Neural cell (in vitro differentiated cells): ENCODE data around the gene TCP11. TPM values are rescaled to one million over a fixed set of nuclear protein-coding genes. Genes with fewer than 3 reads are reported as not detected.

Experiments
- H2AFZ ChIP-seq: fragments of 200-600, 300-800 bp; sonication (generic), shearing (Covaris generic); 2 replicates; pipeline ENCODE4 v1.6.0; 2014; ENCODE audit warnings: low read depth, mild to moderate bottlenecking, antibody characterized with exemption, low read length, moderate library complexity
- H3F3A ChIP-seq: fragments of 200-600 bp; shearing (Covaris generic); 2 replicates; pipeline ENCODE4 v1.6.1; 2016; ENCODE audit warnings: mild to moderate bottlenecking, moderate library complexity, mixed read lengths, antibody characterized with exemption, low read length; ENCODE audit not compliant: insufficient read depth, poor library complexity, severe bottlenecking
- H3K27ac ChIP-seq: fragments of 200-600, 300-800 bp; sonication (generic), shearing (Covaris generic); 2 replicates; pipeline ENCODE4 v1.5.1; 2014; ENCODE audit warnings: mild to moderate bottlenecking, low read length, moderate library complexity
- H3K27me3 ChIP-seq: fragments of 300-800, 200-600 bp; sonication (generic), shearing (Covaris generic); 2 replicates; pipeline ENCODE4 v1.6.0; 2014; ENCODE audit warnings: mild to moderate bottlenecking, low read depth, low read length, moderate library complexity; ENCODE audit not compliant: insufficient read depth
- H3K36me3 ChIP-seq: fragments of 300-800, 200-600 bp; sonication (generic), shearing (Covaris generic); 2 replicates; pipeline ENCODE4 v1.5.1; 2014; ENCODE audit warnings: mild to moderate bottlenecking, antibody characterized with exemption, low read length, moderate library complexity; ENCODE audit not compliant: insufficient read depth
- H3K4me2 ChIP-seq: fragments of 300-800, 200-600 bp; sonication (generic), shearing (Covaris generic); 2 replicates; pipeline ENCODE4 v1.6.0; 2014; ENCODE audit warnings: mild to moderate bottlenecking, low read length
- H3K4me3 ChIP-seq: fragments of 300-800, 200-600 bp; sonication (generic), shearing (Covaris generic); 2 replicates; pipeline ENCODE4 v1.5.1; 2014; ENCODE audit warnings: mild to moderate bottlenecking, low read length, moderate library complexity
- H3K79me2 ChIP-seq: fragments of 200-600 bp; shearing (Covaris generic); replicated peaks from 2 replicates; pipeline ENCODE4 v1.6.0; 2014; ENCODE audit warnings: mild to moderate bottlenecking, low read length, moderate library complexity; ENCODE audit not compliant: insufficient read depth
- H3K9ac ChIP-seq: fragments of 300-800, 200-600 bp; sonication (generic), shearing (Covaris generic); 2 replicates; pipeline ENCODE4 v1.6.1; 2016; ENCODE audit warnings: mild to moderate bottlenecking, low read length, mixed read lengths
- H3K9me2 ChIP-seq: fragments of 200-600 bp; shearing (Covaris generic); 2 replicates; pipeline ENCODE4 v1.6.1; 2016; ENCODE audit warnings: mild to moderate bottlenecking, low read length, mixed read lengths; ENCODE audit not compliant: insufficient read depth
- H3K9me3 ChIP-seq: fragments of 200-600, 300-800 bp; sonication (generic), shearing (Covaris generic); 2 replicates; pipeline ENCODE4 v1.6.1; 2016; ENCODE audit warnings: mild to moderate bottlenecking, mixed run types, low read length, moderate library complexity, mixed read lengths
- H4K20me1 ChIP-seq: fragments of 200-600 bp; shearing (Covaris generic); 2 replicates; pipeline ENCODE4 v1.6.1; 2016; ENCODE audit warnings: mild to moderate bottlenecking, mixed run types; ENCODE audit not compliant: insufficient read depth
- EP300 ChIP-seq: fragments of 450-650 bp; conservative IDR thresholded peaks from 2 replicates; pipeline ENCODE4 v1.6.1; 2014; ENCODE audit warnings: antibody characterized with exemption, mild to moderate bottlenecking, moderate library complexity; ENCODE audit not compliant: poor library complexity, severe bottlenecking
- EZH2 ChIP-seq: fragments of 200-600, 300-800 bp; shearing (Covaris generic), sonication (generic); IDR thresholded peaks from 2 replicates; pipeline ENCODE4 v1.6.1; 2014; ENCODE audit warnings: antibody characterized with exemption, low read length, borderline replicate concordance, mild to moderate bottlenecking; ENCODE audit not compliant: insufficient read depth, poor library complexity, severe bottlenecking
- MXI1 ChIP-seq: fragments of 450-650 bp; conservative IDR thresholded peaks from 2 replicates; pipeline ENCODE4 v1.6.1; 2014; ENCODE audit warnings: antibody characterized with exemption, mild to moderate bottlenecking; ENCODE audit not compliant: poor library complexity, severe bottlenecking
- POLR2AphosphoS5 ChIP-seq: IDR thresholded peaks from 2 replicates; pipeline ENCODE4 v1.6.1; 2012
- RAD21 ChIP-seq: fragments of 450-650 bp; conservative IDR thresholded peaks from 2 replicates; pipeline ENCODE4 v1.6.1; 2014; ENCODE audit warnings: antibody characterized with exemption, mild to moderate bottlenecking, moderate library complexity
- SMC3 ChIP-seq: fragments of 450-650 bp; conservative IDR thresholded peaks from 2 replicates; pipeline ENCODE4 v1.6.1; 2014; ENCODE audit warnings: antibody characterized with exemption, mild to moderate bottlenecking, moderate library complexity; ENCODE audit not compliant: poor library complexity
- TAF1 ChIP-seq: IDR thresholded peaks from 2 replicates; pipeline ENCODE4 v1.6.1; 2012; ENCODE audit warnings: low read depth
- polyA plus RNA-seq: library from polyadenylated mRNA; depleted of rRNA; stranded (reverse); fragments of >200 nt; gene quantifications from 2 replicates; pipeline ENCODE4 v1.2.3, GENCODE V29; 2014
- TF ChIP-seq, protein P1 (sequence below): IDR thresholded peaks from 2 replicates; pipeline ENCODE4 v1.6.1; 2012; ENCODE audit warnings: borderline replicate concordance
- TF ChIP-seq, protein P2 (sequence below): fragments of 450-650 bp; IDR thresholded peaks from 2 replicates; pipeline ENCODE4 v1.5.1; 2014; ENCODE audit warnings: antibody characterized with exemption, mild to moderate bottlenecking, moderate library complexity; ENCODE audit not compliant: poor library complexity, severe bottlenecking

The TCP11 gene
- polyA plus RNA-seq, 1 donor from 2014 or later = not detected

DNA sequence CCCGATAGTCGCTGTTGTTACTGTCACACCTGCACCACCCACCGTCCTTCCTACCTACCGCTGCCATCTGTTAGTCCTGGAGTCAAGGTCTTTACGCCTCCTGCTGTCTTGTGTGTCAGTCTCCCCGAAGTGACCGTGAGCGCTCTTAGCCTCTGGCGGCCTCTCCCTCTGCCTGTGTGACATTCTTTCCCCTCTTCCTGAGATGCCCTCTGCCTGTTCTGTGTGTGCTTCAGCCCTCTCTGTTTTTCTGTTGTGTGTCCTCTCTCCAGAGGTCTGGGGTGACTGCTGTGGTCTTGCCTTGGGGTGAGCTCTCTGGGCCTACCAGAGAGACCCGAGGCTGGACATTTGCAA is 54.9 kb downstream of the TCP11 start:
- no peaks in the 10 kb centered on the region for H3K27me3 ChIP-seq
- no peak overlapping the region for H3K9ac ChIP-seq
- H3K4me2 ChIP-seq = no peak overlapping the region
- H2AFZ ChIP-seq = no peak overlapping the region
- no peak overlapping the region for H3K4me3 ChIP-seq
- no peaks in the 10 kb centered on the region for H3K36me3 ChIP-seq
- H4K20me1 ChIP-seq = no peaks in the 10 kb centered on the region
- no peak for TF ChIP-seq EZH2
- no peak for TF ChIP-seq MXI1
- no peak for TF ChIP-seq TAF1
- no peaks in the 10 kb centered on the region for H3F3A ChIP-seq
- H3K9me3 ChIP-seq = no peaks in the 10 kb centered on the region
- H3K79me2 ChIP-seq = no peaks in the 10 kb centered on the region
- no peak overlapping the region for H3K27ac ChIP-seq
- no peaks in the 10 kb centered on the region for H3K9me2 ChIP-seq

DNA sequence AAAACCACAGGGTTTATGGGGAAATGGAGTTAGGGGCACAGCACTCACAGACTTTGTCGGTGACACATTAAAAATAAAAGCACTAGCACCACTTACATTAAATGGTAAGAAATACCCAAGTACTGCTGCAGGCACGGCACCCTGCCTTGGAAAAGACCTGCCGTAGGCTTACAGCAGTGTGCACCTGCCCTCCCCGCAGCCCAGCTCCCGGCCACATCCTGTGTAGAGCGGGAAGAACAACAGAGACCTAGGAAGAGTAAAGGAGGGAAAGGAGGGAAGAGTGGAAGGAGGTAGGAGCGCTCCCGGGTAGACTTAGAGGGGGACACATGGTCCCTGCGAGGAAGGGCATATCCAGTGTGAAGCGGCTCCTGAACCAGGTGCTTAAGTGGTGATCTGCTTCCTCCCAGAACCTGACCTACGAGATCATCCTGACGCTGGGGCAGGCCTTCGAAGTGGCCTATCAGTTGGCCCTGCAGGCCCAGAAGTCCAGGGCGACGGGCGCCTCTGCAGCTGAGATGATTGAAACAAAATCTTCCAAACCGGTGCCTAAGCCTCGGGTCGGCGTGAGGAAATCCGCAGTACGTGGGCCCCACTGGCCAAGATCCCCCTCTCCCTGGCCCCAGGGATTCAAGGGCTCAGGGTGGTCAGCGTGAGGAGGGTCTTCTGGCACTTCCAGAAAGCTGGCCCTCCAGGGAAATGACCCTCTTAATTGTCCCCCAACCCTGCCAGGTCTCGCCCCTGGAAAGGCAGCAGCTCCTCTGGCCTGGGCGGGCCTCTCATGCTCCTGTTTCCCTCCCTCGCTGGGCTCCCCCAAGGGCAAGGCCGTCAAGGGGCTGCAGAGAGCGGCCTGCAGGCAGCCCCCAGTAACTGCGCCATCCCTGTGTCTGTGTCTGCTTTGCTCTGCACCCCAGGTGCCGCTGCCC is 55.5 kb downstream of the TCP11 start:
- Histone ChIP-seq H3K9ac (no peak overlapping the region), H3K9me2 (no peaks in the 10 kb centered on the region), H3F3A (no peaks in the 10 kb centered on the region), H3K79me2 (no peaks in the 10 kb centered on the region), H2AFZ (no peak overlapping the region), H3K4me3 (no peak overlapping the region), H3K27me3 (no peaks in the 10 kb centered on the region), H3K4me2 (no peak overlapping the region), H3K27ac (no peak overlapping the region), H3K36me3 (no peaks in the 10 kb centered on the region), H3K9me3 (no peaks in the 10 kb centered on the region), H4K20me1 (no peaks in the 10 kb centered on the region)
- TF ChIP-seq RAD21 (no peak), POLR2AphosphoS5 (no peak), SMC3 (no peak), TAF1 (no peak), EP300 (no peak), MXI1 (no peak), EZH2 (no peak)
- TF ChIP-seq, protein P1, sequence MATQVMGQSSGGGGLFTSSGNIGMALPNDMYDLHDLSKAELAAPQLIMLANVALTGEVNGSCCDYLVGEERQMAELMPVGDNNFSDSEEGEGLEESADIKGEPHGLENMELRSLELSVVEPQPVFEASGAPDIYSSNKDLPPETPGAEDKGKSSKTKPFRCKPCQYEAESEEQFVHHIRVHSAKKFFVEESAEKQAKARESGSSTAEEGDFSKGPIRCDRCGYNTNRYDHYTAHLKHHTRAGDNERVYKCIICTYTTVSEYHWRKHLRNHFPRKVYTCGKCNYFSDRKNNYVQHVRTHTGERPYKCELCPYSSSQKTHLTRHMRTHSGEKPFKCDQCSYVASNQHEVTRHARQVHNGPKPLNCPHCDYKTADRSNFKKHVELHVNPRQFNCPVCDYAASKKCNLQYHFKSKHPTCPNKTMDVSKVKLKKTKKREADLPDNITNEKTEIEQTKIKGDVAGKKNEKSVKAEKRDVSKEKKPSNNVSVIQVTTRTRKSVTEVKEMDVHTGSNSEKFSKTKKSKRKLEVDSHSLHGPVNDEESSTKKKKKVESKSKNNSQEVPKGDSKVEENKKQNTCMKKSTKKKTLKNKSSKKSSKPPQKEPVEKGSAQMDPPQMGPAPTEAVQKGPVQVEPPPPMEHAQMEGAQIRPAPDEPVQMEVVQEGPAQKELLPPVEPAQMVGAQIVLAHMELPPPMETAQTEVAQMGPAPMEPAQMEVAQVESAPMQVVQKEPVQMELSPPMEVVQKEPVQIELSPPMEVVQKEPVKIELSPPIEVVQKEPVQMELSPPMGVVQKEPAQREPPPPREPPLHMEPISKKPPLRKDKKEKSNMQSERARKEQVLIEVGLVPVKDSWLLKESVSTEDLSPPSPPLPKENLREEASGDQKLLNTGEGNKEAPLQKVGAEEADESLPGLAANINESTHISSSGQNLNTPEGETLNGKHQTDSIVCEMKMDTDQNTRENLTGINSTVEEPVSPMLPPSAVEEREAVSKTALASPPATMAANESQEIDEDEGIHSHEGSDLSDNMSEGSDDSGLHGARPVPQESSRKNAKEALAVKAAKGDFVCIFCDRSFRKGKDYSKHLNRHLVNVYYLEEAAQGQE = no peak
- TF ChIP-seq, protein P2, sequence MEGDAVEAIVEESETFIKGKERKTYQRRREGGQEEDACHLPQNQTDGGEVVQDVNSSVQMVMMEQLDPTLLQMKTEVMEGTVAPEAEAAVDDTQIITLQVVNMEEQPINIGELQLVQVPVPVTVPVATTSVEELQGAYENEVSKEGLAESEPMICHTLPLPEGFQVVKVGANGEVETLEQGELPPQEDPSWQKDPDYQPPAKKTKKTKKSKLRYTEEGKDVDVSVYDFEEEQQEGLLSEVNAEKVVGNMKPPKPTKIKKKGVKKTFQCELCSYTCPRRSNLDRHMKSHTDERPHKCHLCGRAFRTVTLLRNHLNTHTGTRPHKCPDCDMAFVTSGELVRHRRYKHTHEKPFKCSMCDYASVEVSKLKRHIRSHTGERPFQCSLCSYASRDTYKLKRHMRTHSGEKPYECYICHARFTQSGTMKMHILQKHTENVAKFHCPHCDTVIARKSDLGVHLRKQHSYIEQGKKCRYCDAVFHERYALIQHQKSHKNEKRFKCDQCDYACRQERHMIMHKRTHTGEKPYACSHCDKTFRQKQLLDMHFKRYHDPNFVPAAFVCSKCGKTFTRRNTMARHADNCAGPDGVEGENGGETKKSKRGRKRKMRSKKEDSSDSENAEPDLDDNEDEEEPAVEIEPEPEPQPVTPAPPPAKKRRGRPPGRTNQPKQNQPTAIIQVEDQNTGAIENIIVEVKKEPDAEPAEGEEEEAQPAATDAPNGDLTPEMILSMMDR = no peak
